RWPE2 (cell line): ENCODE measurements around the gene ZNF438.

ENCODE experiments used
- ATAC-seq: fragments of 200-7000 bp; cut with Tn5 transposase; 3 replicates; pipeline ENCODE4 v1.9.1; 2021; ENCODE audit warnings: low read depth
- DNase-seq: peaks from one replicate; pipeline ENCODE4 v3.0.0-alpha.2; 2020; ENCODE audit warnings: low spot score
- H3K27ac ChIP-seq: fragments of 450-650 bp; 2 replicates; pipeline ENCODE4 v1.5.1; 2017; ENCODE audit warnings: mild to moderate bottlenecking; ENCODE audit not compliant: poor library complexity, severe bottlenecking
- H3K27me3 ChIP-seq: fragments of 250-450 bp; sonication (Bioruptor Pico); 2 replicates; pipeline ENCODE4 v1.5.1; 2021; ENCODE audit warnings: mild to moderate bottlenecking, moderate library complexity; ENCODE audit not compliant: insufficient read depth, poor library complexity, severe bottlenecking
- H3K36me3 ChIP-seq: fragments of 250-450 bp; sonication (Bioruptor Pico); 2 replicates; pipeline ENCODE4 v1.5.1; 2020; ENCODE audit warnings: low read depth, mild to moderate bottlenecking, moderate library complexity
- H3K4me1 ChIP-seq: fragments of 250-450 bp; sonication (Bioruptor Pico); 2 replicates; pipeline ENCODE4 v1.5.1; 2021; ENCODE audit warnings: mild to moderate bottlenecking, moderate library complexity; ENCODE audit not compliant: insufficient read depth, poor library complexity, severe bottlenecking
- H3K4me3 ChIP-seq: fragments of 250-450 bp; sonication (Bioruptor Pico); 2 replicates; pipeline ENCODE4 v1.5.1; 2021; ENCODE audit warnings: mild to moderate bottlenecking, moderate library complexity; ENCODE audit not compliant: severe bottlenecking
- H3K9me3 ChIP-seq: fragments of 250-450 bp; sonication (Bioruptor Pico); 2 replicates; pipeline ENCODE4 v1.5.1; 2021; ENCODE audit warnings: mild to moderate bottlenecking, moderate library complexity; ENCODE audit not compliant: severe bottlenecking
- TF ChIP-seq, protein P1 (sequence below): fragments of 450-650 bp; IDR thresholded peaks from one replicate; pipeline ENCODE4 v1.5.1; 2017; ENCODE audit warnings: mild to moderate bottlenecking, moderate library complexity; ENCODE audit not compliant: poor library complexity, severe bottlenecking

ZNF438 gene

DNA sequence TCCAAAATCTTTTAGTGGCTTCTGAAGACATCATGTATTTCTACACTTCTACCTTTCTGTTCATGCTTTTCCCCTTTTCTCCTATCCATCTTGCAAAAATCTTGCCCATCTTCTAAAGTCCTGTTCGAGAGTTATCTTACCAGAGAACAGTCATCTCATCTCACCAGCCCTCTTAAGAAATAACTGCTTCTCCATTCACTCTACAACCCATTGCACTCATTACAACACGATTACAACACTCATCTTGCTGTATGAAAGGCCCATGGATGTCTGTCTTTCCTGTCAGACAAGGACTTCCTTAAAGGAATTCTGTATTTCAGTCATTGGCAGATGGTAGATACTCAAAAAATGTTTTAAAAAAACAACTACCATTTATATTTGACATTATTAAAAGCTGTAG, 30.8 kb downstream of the ZNF438 start:
- H3K27ac ChIP-seq: no peak overlapping the region
- peaks cover 17% of the 10 kb centered on the region for H3K4me1 ChIP-seq
- no peaks in the 10 kb centered on the region for H3K9me3 ChIP-seq
- ATAC-seq (no peak), DNase-seq (no peak)
- no peak overlapping the region for H3K4me3 ChIP-seq
- no peaks in the 10 kb centered on the region for H3K27me3 ChIP-seq
- no peaks in the 10 kb centered on the region for H3K36me3 ChIP-seq
- TF ChIP-seq, protein P1, sequence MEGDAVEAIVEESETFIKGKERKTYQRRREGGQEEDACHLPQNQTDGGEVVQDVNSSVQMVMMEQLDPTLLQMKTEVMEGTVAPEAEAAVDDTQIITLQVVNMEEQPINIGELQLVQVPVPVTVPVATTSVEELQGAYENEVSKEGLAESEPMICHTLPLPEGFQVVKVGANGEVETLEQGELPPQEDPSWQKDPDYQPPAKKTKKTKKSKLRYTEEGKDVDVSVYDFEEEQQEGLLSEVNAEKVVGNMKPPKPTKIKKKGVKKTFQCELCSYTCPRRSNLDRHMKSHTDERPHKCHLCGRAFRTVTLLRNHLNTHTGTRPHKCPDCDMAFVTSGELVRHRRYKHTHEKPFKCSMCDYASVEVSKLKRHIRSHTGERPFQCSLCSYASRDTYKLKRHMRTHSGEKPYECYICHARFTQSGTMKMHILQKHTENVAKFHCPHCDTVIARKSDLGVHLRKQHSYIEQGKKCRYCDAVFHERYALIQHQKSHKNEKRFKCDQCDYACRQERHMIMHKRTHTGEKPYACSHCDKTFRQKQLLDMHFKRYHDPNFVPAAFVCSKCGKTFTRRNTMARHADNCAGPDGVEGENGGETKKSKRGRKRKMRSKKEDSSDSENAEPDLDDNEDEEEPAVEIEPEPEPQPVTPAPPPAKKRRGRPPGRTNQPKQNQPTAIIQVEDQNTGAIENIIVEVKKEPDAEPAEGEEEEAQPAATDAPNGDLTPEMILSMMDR: no peak

DNA sequence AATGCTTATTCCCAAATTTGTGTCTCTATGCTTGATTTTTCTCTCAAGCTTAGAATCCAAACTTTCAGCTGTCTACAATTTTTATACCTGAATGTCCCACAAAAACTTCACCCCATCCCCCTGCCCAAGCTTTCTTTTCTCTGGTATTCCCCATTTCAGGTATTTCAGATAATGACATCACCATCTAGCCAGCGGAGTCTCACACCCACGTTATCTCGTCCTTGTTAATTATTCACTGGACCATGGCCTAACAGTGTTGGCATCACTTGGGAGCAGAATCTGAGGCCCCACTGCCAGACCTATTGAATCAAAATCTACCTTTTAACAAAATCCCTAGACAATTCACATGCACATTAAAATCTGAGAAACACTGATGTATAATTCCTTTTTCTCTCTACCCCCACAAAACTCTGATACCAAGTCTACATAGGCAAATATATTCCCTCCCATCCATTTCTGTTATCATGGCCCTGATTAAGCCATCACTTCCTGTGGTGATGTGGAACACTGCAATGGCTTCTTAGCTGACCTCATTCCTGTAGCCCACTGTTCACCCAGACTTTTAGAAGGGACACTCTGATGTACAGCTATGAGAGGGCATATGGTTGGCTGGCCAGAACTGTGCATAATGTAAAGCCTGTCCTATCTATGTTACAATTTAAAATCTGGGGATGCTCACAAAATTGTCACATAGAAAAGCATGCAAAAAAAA, 31.4 kb downstream of the ZNF438 start:
- Histone ChIP-seq H3K27me3 (no peaks in the 10 kb centered on the region), H3K4me3 (no peak overlapping the region), H3K4me1 (peaks cover 11% of the 10 kb centered on the region), H3K9me3 (no peaks in the 10 kb centered on the region), H3K27ac (no peak overlapping the region), H3K36me3 (no peaks in the 10 kb centered on the region)
- TF ChIP-seq, protein P1: no peak
- DNase-seq (no peak), ATAC-seq (no peak)

DNA sequence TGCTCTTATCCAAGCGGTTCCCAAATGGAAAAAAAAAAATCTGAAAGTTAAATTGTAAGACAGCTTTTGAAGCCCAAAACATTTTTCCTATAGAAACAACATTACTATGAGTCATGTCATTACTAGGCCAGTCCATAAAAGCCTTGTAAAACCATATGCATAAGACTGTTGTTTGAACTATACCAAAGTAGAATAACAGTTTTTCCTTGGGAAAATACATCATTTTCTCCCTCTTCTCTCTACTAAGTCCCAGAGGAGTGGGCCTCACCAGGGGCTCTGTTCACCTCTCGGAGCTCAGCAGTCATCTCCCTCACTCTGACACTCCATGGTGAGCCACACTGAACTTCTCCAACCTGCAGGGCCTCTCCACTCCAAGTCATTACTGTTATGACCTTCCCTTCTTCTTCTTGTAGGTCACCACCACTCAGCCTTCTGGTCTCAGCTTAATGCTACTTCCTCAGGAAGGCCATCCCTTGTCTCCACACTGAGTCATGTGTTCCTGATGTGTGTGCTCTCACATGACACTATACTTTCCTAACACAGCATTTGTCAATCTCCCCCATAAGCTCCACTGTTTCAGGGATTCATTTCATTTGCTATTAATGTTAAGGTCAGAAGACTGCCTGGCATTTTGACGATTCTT, 32.5 kb downstream of the ZNF438 start:
- no peak overlapping the region for H3K27ac ChIP-seq

DNA sequence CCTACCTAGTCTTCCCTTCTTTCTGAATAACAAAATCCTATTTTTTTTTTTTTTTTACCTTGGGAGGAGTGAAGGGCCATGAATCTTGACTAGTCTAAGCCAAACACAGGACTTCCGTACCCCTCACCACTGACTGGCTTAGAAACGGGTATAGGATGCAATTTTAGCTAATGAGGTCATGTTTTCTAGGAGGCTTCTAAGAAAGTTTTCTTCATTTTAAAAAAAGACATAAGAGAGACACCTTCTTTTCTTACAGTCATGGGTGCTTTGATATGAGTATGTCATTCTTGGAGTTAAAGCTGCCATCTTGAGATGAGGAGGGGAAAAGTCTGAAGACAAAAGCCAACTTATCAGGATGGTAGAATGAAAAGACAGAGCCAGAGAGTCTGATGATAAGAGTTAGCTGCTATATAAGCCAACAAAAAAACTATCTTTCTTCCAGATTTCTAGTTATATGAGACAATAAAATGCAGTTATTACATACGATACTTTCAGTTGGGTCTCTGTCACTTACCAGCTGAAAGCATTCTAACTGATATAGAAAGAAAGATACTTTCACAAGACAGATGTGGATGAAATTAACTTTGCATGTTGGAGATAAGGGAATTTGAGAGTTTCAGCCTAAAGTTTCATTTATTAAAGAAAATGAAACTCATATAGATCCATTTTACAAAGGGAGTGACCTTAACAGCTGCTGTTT, 34.0 kb downstream of the ZNF438 start:
- Histone ChIP-seq H3K36me3 (no peaks in the 10 kb centered on the region), H3K4me1 (no peaks in the 10 kb centered on the region), H3K27me3 (no peaks in the 10 kb centered on the region), H3K27ac (no peak overlapping the region), H3K9me3 (no peaks in the 10 kb centered on the region), H3K4me3 (no peak overlapping the region)
- DNase-seq (no peak), ATAC-seq (no peak)
- TF ChIP-seq, protein P1: no peak

More for the DNA sequence above, 32.5 kb downstream of the ZNF438 start:
- peaks cover under 1% of the 10 kb centered on the region for H3K4me1 ChIP-seq
- no peaks in the 10 kb centered on the region for H3K9me3 ChIP-seq
- H3K4me3 ChIP-seq: no peak overlapping the region
- no peaks in the 10 kb centered on the region for H3K27me3 ChIP-seq
- no peak for DNase-seq
- TF ChIP-seq, protein P1: no peak
- no peaks in the 10 kb centered on the region for H3K36me3 ChIP-seq
- ATAC-seq: no peak; the same call in 2 of the 3 replicates
